Measurements from ENCODE around the gene GARRE1. TPM values are rescaled to one million over a fixed set of nuclear protein-coding genes. Genes with fewer than 3 reads are reported as not detected.
A peak's percentile ranks its signal among the peaks of the same experiment; 100 is the strongest.

The GARRE1 gene
- total RNA-seq, 1 donor from 2014 or later = 20.1 TPM

- Histone ChIP-seq H2AFZ (ENCODE audit: low read depth, low read length) (peak overlapping the region; percentile 63), H3K4me2 (ENCODE audit: low read length) (peak overlapping the region; percentile 96), H3K36me3 (ENCODE audit: insufficient read depth, low read length) (no peaks in the 10 kb centered on the region), H3K9me3 (ENCODE audit: insufficient read depth, low read depth, low read length) (no peaks in the 10 kb centered on the region), H3K79me2 (ENCODE audit: insufficient read depth, low read length) (peaks cover 51% of the 10 kb centered on the region), H4K20me1 (ENCODE audit: insufficient read depth, low read length) (no peaks in the 10 kb centered on the region), H3K4me1 (ENCODE audit: insufficient read depth, low read length) (peaks cover 14% of the 10 kb centered on the region), H3K27me3 (ENCODE audit: insufficient read depth, low read length) (no peaks in the 10 kb centered on the region), H3K27ac (ENCODE audit: low read depth, low read length) (peak overlapping the region; percentile 85), H3K9ac (ENCODE audit: low read length) (peak overlapping the region; percentile 90), H3K4me3 (ENCODE audit: insufficient read depth, low read depth, low read length) (peak overlapping the region; percentile 84)
- FAIRE-seq (no peak), DNase-seq (ENCODE audit: low read depth) (no peak)
- no peaks in the 10 kb centered on the region for H3K9me3 Mint-ChIP-seq (ENCODE audit: unreplicated experiment)
- TF ChIP-seq EZH2 (IDR thresholded peaks at IDR 0.05; ENCODE audit: insufficient read depth, low read length) (no peak), CTCF (IDR thresholded peaks at IDR 0.05; ENCODE audit: insufficient read depth, low read depth, low read length) (no peak)
- H3K36me3 Mint-ChIP-seq (ENCODE audit: low read depth, unreplicated experiment) = no peaks in the 10 kb centered on the region
- peak overlapping the region; percentile 87 for H3K4me3 Mint-ChIP-seq (ENCODE audit: unreplicated experiment)
- H3K27me3 Mint-ChIP-seq (ENCODE audit: low read depth, unreplicated experiment) = no peaks in the 10 kb centered on the region
- no peak overlapping the region for H3K27ac Mint-ChIP-seq (ENCODE audit: unreplicated experiment)
- peaks cover 3% of the 10 kb centered on the region for H3K4me1 Mint-ChIP-seq (ENCODE audit: low read depth, unreplicated experiment)
These were observed 511 bp downstream of the GARRE1 start for GRCh38 chr19:34254698-34255432.

GRCh38 chr19:34255546-34255945, 1.2 kb downstream of the GARRE1 start:
- Mint-ChIP-seq H3K9me3 (ENCODE audit: unreplicated experiment) (no peaks in the 10 kb centered on the region), H3K4me1 (ENCODE audit: low read depth, unreplicated experiment) (peaks cover 6% of the 10 kb centered on the region), H3K27me3 (ENCODE audit: low read depth, unreplicated experiment) (no peaks in the 10 kb centered on the region), H3K4me3 (ENCODE audit: unreplicated experiment) (peak overlapping the region; percentile 87), H3K36me3 (ENCODE audit: low read depth, unreplicated experiment) (no peaks in the 10 kb centered on the region), H3K27ac (ENCODE audit: unreplicated experiment) (peak overlapping the region; percentile 83)
- Histone ChIP-seq H3K4me3 (ENCODE audit: insufficient read depth, low read depth, low read length) (peak overlapping the region; percentile 84), H3K27ac (ENCODE audit: low read depth, low read length) (peak overlapping the region; percentile 85), H3K9ac (ENCODE audit: low read length) (peak overlapping the region; percentile 90), H3K36me3 (ENCODE audit: insufficient read depth, low read length) (no peaks in the 10 kb centered on the region), H2AFZ (ENCODE audit: low read depth, low read length) (no peak overlapping the region), H3K4me1 (ENCODE audit: insufficient read depth, low read length) (peaks cover 15% of the 10 kb centered on the region), H3K9me3 (ENCODE audit: insufficient read depth, low read depth, low read length) (no peaks in the 10 kb centered on the region), H3K79me2 (ENCODE audit: insufficient read depth, low read length) (peaks cover 54% of the 10 kb centered on the region), H3K4me2 (ENCODE audit: low read length) (peak overlapping the region; percentile 96), H3K27me3 (ENCODE audit: insufficient read depth, low read length) (no peaks in the 10 kb centered on the region), H4K20me1 (ENCODE audit: insufficient read depth, low read length) (no peaks in the 10 kb centered on the region)
- DNase-seq (ENCODE audit: low read depth) = no peak
- FAIRE-seq = no peak
- TF ChIP-seq CTCF (IDR thresholded peaks at IDR 0.05; ENCODE audit: insufficient read depth, low read depth, low read length) = no peak
- TF ChIP-seq EZH2 (IDR thresholded peaks at IDR 0.05; ENCODE audit: insufficient read depth, low read length) = no peak
